GM18909 (cell line): ENCODE data around the gene ETF1.

Experiments used
- ATAC-seq: cut with Tn5 transposase; IDR thresholded peaks from one replicate; pipeline ENCODE4 v1.9.1; 2021; ENCODE audit warnings: mild to moderate bottlenecking; ENCODE audit not compliant: unreplicated experiment, poor library complexity

The ETF1 gene

DNA sequence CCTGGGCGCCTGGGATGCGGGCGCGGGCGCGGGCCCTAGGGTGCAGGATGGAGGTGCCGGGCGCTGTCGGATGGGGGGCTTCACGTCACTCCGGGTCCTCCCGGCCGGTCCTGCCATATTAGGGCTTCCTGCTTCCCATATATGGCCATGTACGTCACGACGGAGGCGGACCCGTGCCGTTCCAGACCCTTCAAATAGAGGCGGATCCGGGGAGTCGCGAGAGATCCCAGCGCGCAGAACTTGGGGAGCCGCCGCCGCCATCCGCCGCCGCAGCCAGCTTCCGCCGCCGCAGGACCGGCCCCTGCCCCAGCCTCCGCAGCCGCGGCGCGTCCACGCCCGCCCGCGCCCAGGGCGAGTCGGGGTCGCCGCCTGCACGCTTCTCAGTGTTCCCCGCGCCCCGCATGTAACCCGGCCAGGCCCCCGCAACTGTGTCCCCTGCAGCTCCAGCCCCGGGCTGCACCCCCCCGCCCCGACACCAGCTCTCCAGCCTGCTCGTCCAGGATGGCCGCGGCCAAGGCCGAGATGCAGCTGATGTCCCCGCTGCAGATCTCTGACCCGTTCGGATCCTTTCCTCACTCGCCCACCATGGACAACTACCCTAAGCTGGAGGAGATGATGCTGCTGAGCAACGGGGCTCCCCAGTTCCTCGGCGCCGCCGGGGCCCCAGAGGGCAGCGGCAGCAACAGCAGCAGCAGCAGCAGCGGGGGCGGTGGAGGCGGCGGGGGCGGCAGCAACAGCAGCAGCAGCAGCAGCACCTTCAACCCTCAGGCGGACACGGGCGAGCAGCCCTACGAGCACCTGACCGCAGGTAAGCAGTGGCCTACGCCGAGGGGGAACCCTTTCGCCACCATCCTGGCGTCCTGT, 77.5 kb downstream of the ETF1 start, which contains the start of gene EGR1:
Gene EGR1, plus strand, starts transcription at position 219 of the 864 bp plus-strand sequence. Its CDS starts 283 bp downstream, at position 502.
- ATAC-seq: peak; percentile 62

DNA sequence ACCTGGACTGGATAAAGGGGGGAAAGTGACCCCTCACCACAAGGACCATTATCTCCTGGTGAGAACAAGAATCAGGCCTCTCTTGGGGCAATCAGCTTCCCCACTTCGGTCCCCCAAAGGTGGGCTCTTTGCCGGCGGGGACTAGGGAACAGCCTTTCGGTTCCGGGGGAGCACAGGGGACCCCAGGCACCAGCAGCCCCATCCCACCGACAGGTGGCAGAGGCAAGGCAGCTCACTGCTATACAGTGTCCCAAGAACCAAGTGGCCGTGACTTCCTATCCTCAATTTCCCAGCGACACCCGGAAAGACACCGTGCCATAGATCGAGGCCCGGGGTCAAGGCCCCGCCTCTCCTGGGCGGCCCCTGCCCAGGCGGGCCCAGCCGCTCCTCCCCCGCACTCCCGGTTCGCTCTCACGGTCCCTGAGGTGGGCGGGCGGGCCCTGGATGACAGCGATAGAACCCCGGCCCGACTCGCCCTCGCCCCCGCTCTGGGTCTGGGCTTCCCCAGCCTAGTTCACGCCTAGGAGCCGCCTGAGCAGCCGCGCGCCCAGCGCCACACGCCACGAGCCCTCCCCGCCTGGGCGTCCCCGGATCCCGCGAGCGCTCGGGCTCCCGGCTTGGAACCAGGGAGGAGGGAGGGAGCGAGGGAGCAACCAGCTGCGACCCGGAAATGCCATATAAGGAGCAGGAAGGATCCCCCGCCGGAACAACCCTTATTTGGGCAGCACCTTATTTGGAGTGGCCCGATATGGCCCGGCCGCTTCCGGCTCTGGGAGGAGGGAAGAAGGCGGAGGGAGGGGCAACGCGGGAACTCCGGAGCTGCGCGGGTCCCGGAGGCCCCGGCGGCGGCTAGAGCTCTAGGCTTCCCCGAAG, 78.4 kb downstream of the ETF1 start:
- peak; percentile 81 for ATAC-seq

DNA sequence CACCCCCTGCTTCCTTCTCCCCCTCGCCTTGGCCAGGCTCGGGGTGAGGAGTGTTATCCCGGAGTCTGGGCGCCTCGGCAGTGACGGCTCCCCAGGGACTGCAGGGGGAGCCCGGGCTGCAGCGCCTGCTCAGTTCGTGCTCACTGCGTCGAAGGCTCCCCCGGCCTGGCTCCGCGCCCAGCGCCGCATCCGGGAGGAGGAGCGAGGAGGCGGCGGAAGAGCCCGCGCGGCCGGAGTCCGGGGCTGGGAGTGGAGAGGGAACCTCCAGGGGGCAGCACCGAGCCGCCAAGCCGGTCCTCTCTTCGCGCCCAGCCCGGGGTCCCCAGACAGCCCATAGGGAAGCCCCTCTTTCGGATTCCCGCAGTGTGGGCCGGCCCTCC, 79.0 kb downstream of the ETF1 start:
- ATAC-seq: peak; percentile 56

DNA sequence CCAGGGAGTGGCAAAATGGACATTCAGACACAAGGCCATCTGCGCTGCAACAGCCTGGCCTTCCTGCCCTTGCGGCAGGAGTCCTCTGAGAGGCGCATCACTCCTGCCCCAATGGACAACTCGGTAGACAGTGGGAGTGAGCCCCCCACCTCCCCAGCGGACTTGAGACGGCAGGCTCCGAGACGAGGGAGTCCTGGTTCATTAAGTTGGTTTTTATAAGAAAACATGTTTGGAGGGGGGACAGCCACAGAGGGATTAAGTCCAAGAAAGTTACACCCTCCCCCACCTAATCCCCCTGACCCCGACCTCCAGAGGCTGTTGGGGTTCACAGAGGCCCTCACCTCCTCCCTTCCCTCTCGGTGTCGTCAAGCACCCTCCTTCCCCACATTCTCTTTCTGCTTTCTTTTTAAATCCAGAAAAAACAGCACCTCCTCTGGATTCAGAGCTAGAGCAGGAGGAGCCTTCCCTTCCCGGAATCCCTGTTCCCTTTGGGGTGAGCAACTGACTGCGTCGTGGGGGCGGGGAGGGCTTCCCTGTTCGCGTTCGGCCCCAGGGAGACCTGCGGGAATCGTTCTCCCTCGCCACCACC, 79.5 kb downstream of the ETF1 start:
- ATAC-seq: no peak

DNA sequence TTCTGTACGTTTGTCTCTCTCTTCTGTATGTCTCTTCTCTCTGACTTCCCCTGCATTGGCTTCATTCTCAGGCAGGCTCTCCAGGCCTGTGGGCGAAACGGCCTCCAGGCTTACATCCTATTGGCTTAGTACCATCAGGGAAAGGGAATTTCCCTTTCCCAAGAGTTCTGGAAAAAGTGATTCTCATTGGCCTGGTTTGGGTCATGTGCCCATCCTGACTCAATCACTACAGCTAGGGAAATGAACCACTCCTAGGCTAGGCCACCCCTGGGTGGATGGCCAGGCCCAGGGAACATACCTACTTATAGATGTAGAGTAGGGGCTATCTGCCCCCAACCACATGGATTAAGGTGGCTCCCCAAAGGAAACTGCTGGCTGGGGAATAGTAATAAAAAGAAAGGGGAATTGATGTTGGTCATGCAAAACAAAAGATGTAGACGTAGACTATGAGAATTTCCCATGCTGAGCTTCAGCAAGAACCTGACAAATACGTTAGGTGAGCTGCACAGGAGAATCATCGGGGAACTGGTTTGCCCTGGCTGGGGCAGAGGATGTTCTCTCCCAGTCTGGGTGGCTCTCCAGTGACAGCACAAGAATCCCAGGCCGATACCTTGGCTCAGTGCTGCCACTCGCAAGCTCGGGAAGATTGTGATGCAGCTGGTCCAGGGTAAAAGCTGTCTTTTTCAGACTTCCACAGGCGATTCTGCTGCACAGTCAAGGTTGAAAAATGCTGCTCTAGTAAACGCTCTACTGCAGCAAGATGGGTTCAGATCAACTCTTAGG, 81.5 kb downstream of the ETF1 start:
- no peak for ATAC-seq

DNA sequence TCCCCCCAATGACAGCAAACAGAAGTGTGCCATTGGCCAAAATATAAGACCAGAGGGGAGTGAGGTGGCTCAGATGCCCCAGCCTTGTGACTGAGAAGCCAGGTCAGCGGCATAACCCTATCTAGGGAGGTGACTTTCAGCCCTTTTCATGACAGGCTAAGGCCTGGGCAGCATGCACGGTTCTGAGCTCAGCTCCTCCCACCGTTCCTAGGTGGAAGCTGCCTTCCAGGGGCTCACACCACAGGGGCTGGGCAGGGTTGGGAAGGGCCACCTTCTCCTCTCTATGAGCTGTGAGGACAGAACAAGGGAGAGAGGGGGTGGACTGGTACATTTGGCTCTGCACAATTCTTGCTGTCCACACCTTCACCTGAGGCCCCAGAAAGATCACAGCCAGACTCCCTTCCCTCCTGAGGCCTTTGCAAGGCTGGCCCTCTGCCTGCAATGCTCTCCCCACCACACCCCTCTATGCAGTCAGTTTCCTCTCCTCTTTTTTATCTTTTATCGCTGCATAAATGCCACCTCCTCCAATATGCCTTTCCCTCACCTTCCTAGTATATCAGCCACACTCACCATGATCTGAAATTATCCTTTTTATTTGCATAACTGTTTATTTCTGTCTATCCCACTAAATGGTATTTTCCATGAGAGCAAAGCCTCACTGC, 82.9 kb downstream of the ETF1 start:
- no peak for ATAC-seq

DNA sequence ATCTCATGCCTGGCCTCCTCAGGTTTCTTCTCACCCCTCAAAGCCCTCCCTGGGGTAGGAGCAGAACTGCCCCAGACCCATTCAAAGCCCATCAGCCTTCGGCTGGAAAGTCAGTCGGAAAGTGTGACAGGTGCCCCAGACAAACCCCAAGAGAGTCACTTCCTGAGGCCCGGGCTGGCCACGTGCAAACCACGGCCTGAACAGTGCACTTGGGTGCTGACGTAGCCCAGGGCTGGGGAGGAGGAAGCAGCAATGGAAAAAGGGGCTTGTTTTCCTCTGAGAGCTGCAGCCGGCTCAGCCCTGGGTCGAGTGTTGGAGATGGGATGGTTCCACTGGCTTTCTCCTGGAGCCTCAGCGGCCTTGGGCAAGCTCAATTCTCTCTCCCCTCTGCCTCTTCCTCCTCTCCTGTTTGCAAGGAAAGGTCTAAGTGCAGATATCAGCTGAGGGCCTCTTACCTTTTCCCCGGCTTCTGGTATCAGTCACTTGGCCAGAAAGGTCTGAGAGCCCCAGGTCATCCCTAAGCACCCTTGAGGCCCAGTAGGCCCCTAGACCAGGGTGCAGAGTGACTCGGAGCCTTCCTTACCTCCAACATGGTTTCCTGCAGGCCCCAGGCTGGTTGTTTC, 83.6 kb downstream of the ETF1 start:
- no peak for ATAC-seq

DNA sequence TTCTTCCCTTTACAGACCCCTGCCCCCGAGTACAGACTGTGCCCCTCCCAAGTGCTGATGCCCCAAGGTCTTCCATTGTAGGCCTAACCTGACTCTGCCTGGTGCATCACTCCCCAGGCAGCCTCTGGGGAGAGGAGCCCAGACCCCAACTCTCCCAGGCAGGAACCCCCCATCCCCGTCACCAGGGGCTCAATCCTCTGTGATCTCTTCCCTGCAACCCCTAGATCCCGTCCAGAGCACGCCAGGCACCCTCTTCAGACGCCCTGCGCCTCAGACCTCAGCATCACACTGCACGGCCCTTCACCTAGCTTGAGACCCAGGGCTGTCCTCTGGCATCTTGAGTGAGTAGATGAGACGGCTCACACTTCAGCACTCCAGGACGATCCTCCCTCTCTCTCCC, 84.2 kb downstream of the ETF1 start:
- no peak for ATAC-seq

DNA sequence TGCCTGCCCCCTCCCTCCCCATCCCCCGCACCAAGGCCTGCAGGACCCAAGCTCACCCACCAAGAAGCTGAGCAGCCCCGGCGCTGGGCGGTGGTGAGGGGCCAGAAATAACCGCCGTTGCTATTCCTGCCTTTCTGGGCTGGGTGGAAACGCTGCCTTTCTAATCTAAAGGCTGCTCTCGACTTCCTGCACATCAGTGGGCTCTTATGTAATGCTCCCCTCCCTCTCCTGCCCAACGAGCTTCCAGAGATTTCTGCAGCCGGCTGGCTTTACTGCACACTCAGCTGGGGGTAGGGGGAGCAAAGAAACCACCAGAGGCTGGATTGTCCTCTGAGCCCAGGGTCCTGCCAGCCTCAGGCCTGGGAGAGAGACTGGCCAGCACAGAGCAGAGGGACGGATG, 84.7 kb downstream of the ETF1 start:
- ATAC-seq: no peak

DNA sequence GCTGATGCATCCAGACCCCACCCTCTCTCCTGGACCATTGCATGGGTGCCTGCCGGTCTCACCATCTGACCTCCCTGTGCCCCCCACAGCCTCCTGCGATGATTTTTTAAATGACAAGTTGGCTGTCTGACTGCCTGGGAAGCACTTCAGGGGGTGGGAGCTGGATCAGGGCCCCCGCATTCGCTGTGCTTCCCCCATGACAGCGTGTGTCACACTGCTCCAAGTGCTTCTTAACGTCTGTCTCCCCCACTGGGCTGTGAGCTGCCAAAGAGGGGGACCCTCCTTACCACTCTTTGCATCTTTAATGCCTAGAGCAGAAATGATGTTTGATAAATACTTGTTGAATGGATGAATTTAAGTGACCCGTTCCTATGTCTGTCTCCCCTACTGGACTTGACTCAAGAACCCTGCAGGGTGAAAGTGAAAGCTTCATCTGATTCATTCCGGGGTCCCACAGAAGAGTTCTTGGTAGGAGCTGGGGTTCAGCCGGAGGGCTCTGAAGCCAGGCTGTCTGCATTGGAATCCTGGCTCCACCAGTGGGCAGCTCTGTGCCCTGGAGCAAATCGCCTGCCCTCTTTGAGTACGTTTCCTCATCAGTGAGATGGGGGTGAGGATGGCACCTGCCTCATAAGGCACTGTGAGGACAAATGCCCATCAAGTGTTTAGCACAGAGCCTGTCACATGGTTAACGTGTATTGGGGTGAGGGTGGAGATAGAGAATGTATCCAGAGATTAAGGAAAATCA, 85.3 kb downstream of the ETF1 start:
- ATAC-seq: no peak
